Tibial artery (tissue), 4 donors: ENCODE results near the gene GDE1.

ENCODE experiments used
- DNase-seq, 2 donors: peaks; one replicate each; pipeline ENCODE4 v3.0.0-alpha.2; 2019
- H3K27ac ChIP-seq, 2 donors: fragments of 200-600 bp; sonication (generic) in 1 of 2; 1 replicate in 1 of 2; 2 replicates in 1 of 2; pipeline ENCODE4 v1.5.1; 2018 to 2019; ENCODE audit warnings: mild to moderate bottlenecking in 1 of 2
- H3K27me3 ChIP-seq, 2 donors: fragments of 200-600 bp; sonication (generic) in 1 of 2; one replicate each; pipeline versions ENCODE4 v1.5.1 to v1.6.0; 2016 to 2019
- H3K36me3 ChIP-seq, 3 donors: fragments of 200-600 bp; sonication (generic) in 2 of 3; one replicate each; pipeline ENCODE4 v1.5.1; 2016 to 2019; ENCODE audit warnings: mild to moderate bottlenecking in 2 of 3
- H3K4me1 ChIP-seq, 4 donors: fragments of 200-600 bp; sonication (generic) in 2 of 4; 1 replicate in 3 of 4; 2 replicates in 1 of 4; pipeline ENCODE4 v1.5.1; 2016 to 2019
- H3K4me3 ChIP-seq, 2 donors: fragments of 200-600 bp; sonication (generic) in 1 of 2; 1 replicate in 1 of 2; 2 replicates in 1 of 2; pipeline ENCODE4 v1.5.1; 2018 to 2019; ENCODE audit warnings: mild to moderate bottlenecking in 2 of 2
- H3K9me3 ChIP-seq, 3 donors: fragments of 200-600 bp; sonication (generic) in 1 of 3; one replicate each; pipeline ENCODE4 v1.5.1; 2016 to 2019
- CTCF ChIP-seq, 2 experiments: fragments of 200-600 bp in 1 of 2; fragments of 450-650 bp in 1 of 2; IDR thresholded peaks; one replicate each; pipeline ENCODE4 v1.5.1; 2017 to 2019; ENCODE audit warnings: antibody characterized with exemption in 2 of 2, mild to moderate bottlenecking in 1 of 2, moderate library complexity in 1 of 2
- intact Hi-C: fragments of 100-400 bp; cut with DNase I; formaldehyde crosslinking; loops from one replicate; pipeline ENCODE4 v1.15.0; 2023; ENCODE audit warnings: low total_unique reads

GDE1 gene

GRCh38 chr16:19497176-19497575, 24.7 kb downstream of the GDE1 start:
- no peaks in the 10 kb centered on the region for H3K9me3 ChIP-seq
- no peaks in the 10 kb centered on the region for H3K4me1 ChIP-seq
- peaks cover 12 to 36% (median 22%) of the 10 kb centered on the region in 3 donors for H3K36me3 ChIP-seq
- H3K27ac ChIP-seq: no peak overlapping the region
- intact Hi-C loops: no loop called here
- no peak for TF ChIP-seq CTCF (IDR thresholded peaks at IDR 0.05)
- no peaks in the 10 kb centered on the region for H3K27me3 ChIP-seq
- H3K4me3 ChIP-seq: no peak overlapping the region
- no peak for DNase-seq

GRCh38 chr16:19490619-19491018, 31.3 kb downstream of the GDE1 start:
- H3K4me1 ChIP-seq: no peaks in the 10 kb centered on the region
- intact Hi-C loops: no loop called here
- no peak for TF ChIP-seq CTCF (IDR thresholded peaks at IDR 0.05)
- no peak overlapping the region for H3K27ac ChIP-seq
- no peaks in the 10 kb centered on the region for H3K9me3 ChIP-seq
- no peak for DNase-seq
- H3K27me3 ChIP-seq: no peaks in the 10 kb centered on the region
- no peaks in the 10 kb centered on the region for H3K36me3 ChIP-seq
- H3K4me3 ChIP-seq: no peak overlapping the region

GRCh38 chr16:19488213-19488640, 33.7 kb downstream of the GDE1 start:
- no peaks in the 10 kb centered on the region for H3K27me3 ChIP-seq
- no peaks in the 10 kb centered on the region for H3K4me1 ChIP-seq
- no peak for DNase-seq
- H3K27ac ChIP-seq: no peak overlapping the region
- no peaks in the 10 kb centered on the region for H3K36me3 ChIP-seq
- no peak for TF ChIP-seq CTCF (IDR thresholded peaks at IDR 0.05)
- no peaks in the 10 kb centered on the region for H3K9me3 ChIP-seq
- H3K4me3 ChIP-seq: no peak overlapping the region
- intact Hi-C loops: no loop called here

GRCh38 chr16:19486750-19487325, 35.1 kb downstream of the GDE1 start:
- intact Hi-C loops: no loop called here
- Histone ChIP-seq H3K27ac (no peak overlapping the region), H3K27me3 (no peaks in the 10 kb centered on the region), H3K4me1 (no peaks in the 10 kb centered on the region), H3K36me3 (no peaks in the 10 kb centered on the region), H3K4me3 (no peak overlapping the region), H3K9me3 (peaks cover 0 to 4% (median 0%) of the 10 kb centered on the region in 3 donors)
- TF ChIP-seq CTCF (IDR thresholded peaks at IDR 0.05): no peak
- DNase-seq: no peak

GRCh38 chr16:19486051-19486450, 35.8 kb downstream of the GDE1 start:
- Histone ChIP-seq H3K36me3 (no peaks in the 10 kb centered on the region), H3K4me1 (no peaks in the 10 kb centered on the region), H3K4me3 (no peak overlapping the region), H3K27me3 (no peaks in the 10 kb centered on the region), H3K9me3 (peaks cover 0 to 7% (median 0%) of the 10 kb centered on the region in 3 donors), H3K27ac (no peak overlapping the region)
- TF ChIP-seq CTCF (IDR thresholded peaks at IDR 0.05): no peak
- intact Hi-C loops: no loop called here
- no peak for DNase-seq

- no peak for TF ChIP-seq CTCF (IDR thresholded peaks at IDR 0.05)
- H3K4me3 ChIP-seq: no peak overlapping the region
- no peaks in the 10 kb centered on the region for H3K4me1 ChIP-seq
- H3K27ac ChIP-seq: no peak overlapping the region
- H3K27me3 ChIP-seq: no peaks in the 10 kb centered on the region
- H3K9me3 ChIP-seq: peaks cover 0 to 7% (median 0%) of the 10 kb centered on the region in 3 donors
- DNase-seq: no peak
- intact Hi-C loops: no loop called here
- no peaks in the 10 kb centered on the region for H3K36me3 ChIP-seq
Measured at GRCh38 chr16:19485611-19486010, 36.3 kb downstream of the GDE1 start.
